Tibial nerve (tissue), 4 donors: Measurements from ENCODE around the gene ARHGAP1.

Experiments
- EP300 ChIP-seq, 2 donors: sonication (generic); formaldehyde crosslinking; IDR thresholded peaks; one replicate each; pipeline ENCODE4 v1.6.1; 2017; ENCODE audit warnings: antibody characterized with exemption in 2 of 2, mild to moderate bottlenecking in 1 of 2
- POLR2A ChIP-seq, 2 donors: fragments of 450-650 bp; IDR thresholded peaks; one replicate each; pipeline ENCODE4 v1.6.1; 2017; ENCODE audit warnings: antibody characterized with exemption in 2 of 2, mild to moderate bottlenecking in 2 of 2, moderate library complexity in 2 of 2
- TF ChIP-seq, protein P1 (sequence below), 5 experiments: fragments of 200-600 bp in 3 of 5; fragments of 450-650 bp in 2 of 5; sonication (generic) in 3 of 5; IDR thresholded peaks; one replicate each; pipeline ENCODE4 v1.5.1; 2016 to 2019; ENCODE audit warnings: antibody characterized with exemption in 5 of 5, mild to moderate bottlenecking in 3 of 5, moderate library complexity in 2 of 5

DNA sequence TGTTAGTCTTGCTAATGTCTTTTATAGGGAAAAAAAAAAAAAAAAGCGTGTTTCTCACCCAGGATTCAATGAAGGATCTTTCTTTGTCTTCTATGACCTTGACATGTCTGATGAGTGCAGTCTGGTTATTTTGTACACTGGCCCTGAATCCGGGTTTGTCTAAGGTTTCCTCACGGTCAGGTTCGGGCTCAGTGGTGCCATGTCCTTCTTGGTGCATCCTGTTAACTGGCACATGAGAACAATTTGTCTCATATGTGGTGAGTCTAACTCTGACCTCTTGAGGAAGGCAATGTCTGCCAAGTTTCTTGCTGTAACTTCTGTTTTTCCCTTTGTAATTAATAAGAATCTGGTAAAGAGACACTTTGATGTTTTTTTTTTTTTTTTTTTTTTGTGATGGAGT, 31.1 kb upstream of the ARHGAP1 start:
- TF ChIP-seq, protein P1, sequence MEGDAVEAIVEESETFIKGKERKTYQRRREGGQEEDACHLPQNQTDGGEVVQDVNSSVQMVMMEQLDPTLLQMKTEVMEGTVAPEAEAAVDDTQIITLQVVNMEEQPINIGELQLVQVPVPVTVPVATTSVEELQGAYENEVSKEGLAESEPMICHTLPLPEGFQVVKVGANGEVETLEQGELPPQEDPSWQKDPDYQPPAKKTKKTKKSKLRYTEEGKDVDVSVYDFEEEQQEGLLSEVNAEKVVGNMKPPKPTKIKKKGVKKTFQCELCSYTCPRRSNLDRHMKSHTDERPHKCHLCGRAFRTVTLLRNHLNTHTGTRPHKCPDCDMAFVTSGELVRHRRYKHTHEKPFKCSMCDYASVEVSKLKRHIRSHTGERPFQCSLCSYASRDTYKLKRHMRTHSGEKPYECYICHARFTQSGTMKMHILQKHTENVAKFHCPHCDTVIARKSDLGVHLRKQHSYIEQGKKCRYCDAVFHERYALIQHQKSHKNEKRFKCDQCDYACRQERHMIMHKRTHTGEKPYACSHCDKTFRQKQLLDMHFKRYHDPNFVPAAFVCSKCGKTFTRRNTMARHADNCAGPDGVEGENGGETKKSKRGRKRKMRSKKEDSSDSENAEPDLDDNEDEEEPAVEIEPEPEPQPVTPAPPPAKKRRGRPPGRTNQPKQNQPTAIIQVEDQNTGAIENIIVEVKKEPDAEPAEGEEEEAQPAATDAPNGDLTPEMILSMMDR (IDR thresholded peaks at IDR 0.05): no peak
- TF ChIP-seq POLR2A (IDR thresholded peaks at IDR 0.05) (no peak), EP300 (IDR thresholded peaks at IDR 0.05) (no peak)
